Karpas-422 (cell line): Measurements from ENCODE around the gene DCUN1D3. TPM values are rescaled to one million over a fixed set of nuclear protein-coding genes. Genes with fewer than 3 reads are reported as not detected.
A peak's percentile ranks its signal among the peaks of the same experiment; 100 is the strongest.

Experiments
- DNase-seq: peaks from one replicate; pipeline ENCODE4 v3.0.0-alpha.2; 2015
- H2AFZ ChIP-seq: fragments of 200-600 bp; sonication (generic); 2 replicates; pipeline ENCODE4 v1.6.1; 2014; ENCODE audit warnings: antibody characterized with exemption, low read length, mixed read lengths
- H3K27ac ChIP-seq: fragments of 200-600 bp; sonication (generic); 2 replicates; pipeline ENCODE4 v1.5.1; 2014; ENCODE audit warnings: mild to moderate bottlenecking, low read length, moderate library complexity
- H3K27me3 ChIP-seq: fragments of 200-600 bp; sonication (generic); 2 replicates; pipeline ENCODE4 v1.6.1; 2014; ENCODE audit warnings: low read length, mixed read lengths
- H3K36me3 ChIP-seq: fragments of 200-600 bp; sonication (generic); 2 replicates; pipeline ENCODE4 v1.6.1; 2014; ENCODE audit warnings: low read length, mixed read lengths; ENCODE audit not compliant: insufficient read depth
- H3K4me1 ChIP-seq: fragments of 200-600 bp; sonication (generic); 2 replicates; pipeline ENCODE4 v1.6.1; 2014; ENCODE audit warnings: mild to moderate bottlenecking, low read length, mixed read lengths
- H3K4me2 ChIP-seq: fragments of 200-600 bp; sonication (generic); 2 replicates; pipeline ENCODE4 v1.6.1; 2014; ENCODE audit warnings: low read length, low read depth, mild to moderate bottlenecking; ENCODE audit not compliant: poor library complexity, severe bottlenecking
- H3K4me3 ChIP-seq: fragments of 200-600 bp; sonication (generic); 2 replicates; pipeline ENCODE4 v1.5.1; 2014; ENCODE audit warnings: mild to moderate bottlenecking, antibody characterized with exemption, low read length, mixed read lengths
- H3K79me2 ChIP-seq: fragments of 200-600 bp; sonication (generic); 2 replicates; pipeline ENCODE4 v1.6.1; 2014; ENCODE audit warnings: mild to moderate bottlenecking, low read length, mixed read lengths
- H3K9ac ChIP-seq: fragments of 200-600 bp; sonication (generic); 2 replicates; pipeline ENCODE4 v1.6.0; 2014; ENCODE audit warnings: low read length
- H3K9me2 ChIP-seq: fragments of 200-600 bp; sonication (generic), shearing (Covaris generic); replicated peaks from 2 replicates; pipeline ENCODE4 v1.6.0; 2014; ENCODE audit warnings: mild to moderate bottlenecking, low read length, moderate library complexity; ENCODE audit not compliant: insufficient read depth
- H3K9me3 ChIP-seq: fragments of 300-700, 200-600 bp; sonication (generic); 2 replicates; pipeline ENCODE4 v1.6.1; 2014; ENCODE audit warnings: low read length, mixed read lengths
- H4K20me1 ChIP-seq: fragments of 200-600 bp; sonication (generic); 2 replicates; pipeline ENCODE4 v1.6.1; 2014; ENCODE audit warnings: mild to moderate bottlenecking, antibody characterized with exemption, low read length, low read depth; ENCODE audit not compliant: insufficient read depth
- total RNA-seq: library from RNA; depleted of rRNA; stranded (reverse); fragments of >200 nt; shearing (Covaris generic); gene quantifications from 2 replicates; pipeline ENCODE4 v1.2.3, GENCODE V29; 2014; ENCODE audit warnings: low replicate concordance

DCUN1D3 gene
- total RNA-seq, 1 experiment from 2014 or later, result 7.3 TPM

- DNase-seq, result no peak
- no peak overlapping the region for H3K4me3 ChIP-seq
- no peak overlapping the region for H2AFZ ChIP-seq
- H3K9me2 ChIP-seq, result no peaks in the 10 kb centered on the region
- H3K4me1 ChIP-seq, result peaks cover 31% of the 10 kb centered on the region
- no peaks in the 10 kb centered on the region for H3K36me3 ChIP-seq
- H3K27ac ChIP-seq, result no peak overlapping the region
- H4K20me1 ChIP-seq, result no peaks in the 10 kb centered on the region; the same call in 1 of the 2 replicates
- H3K27me3 ChIP-seq, result no peaks in the 10 kb centered on the region
- no peaks in the 10 kb centered on the region for H3K79me2 ChIP-seq
- H3K9ac ChIP-seq, result no peak overlapping the region
- no peaks in the 10 kb centered on the region for H3K9me3 ChIP-seq
- H3K4me2 ChIP-seq, result no peak overlapping the region
Observed at GRCh38 chr16:20916289-20916688, 16.1 kb upstream of the DCUN1D3 start.

- H3K4me3 ChIP-seq, result no peak overlapping the region
- H3K9ac ChIP-seq, result no peak overlapping the region
- peak; percentile 30 for DNase-seq
- H3K27ac ChIP-seq, result no peak overlapping the region
- peaks cover 10% of the 10 kb centered on the region; the same call in 1 of the 2 replicates for H4K20me1 ChIP-seq
- H3K79me2 ChIP-seq, result no peaks in the 10 kb centered on the region
- H3K9me2 ChIP-seq, result no peaks in the 10 kb centered on the region
- no peaks in the 10 kb centered on the region for H3K9me3 ChIP-seq
- no peaks in the 10 kb centered on the region for H3K27me3 ChIP-seq
- H3K4me2 ChIP-seq, result no peak overlapping the region
- H2AFZ ChIP-seq, result no peak overlapping the region
- H3K4me1 ChIP-seq, result peaks cover 26% of the 10 kb centered on the region
- H3K36me3 ChIP-seq, result no peaks in the 10 kb centered on the region
Observed at GRCh38 chr16:20911361-20911760, 11.2 kb upstream of the DCUN1D3 start.

- Histone ChIP-seq H3K79me2 (no peaks in the 10 kb centered on the region), H3K4me2 (no peak overlapping the region), H3K9me2 (no peaks in the 10 kb centered on the region), H3K36me3 (no peaks in the 10 kb centered on the region), H2AFZ (no peak overlapping the region), H3K4me1 (peaks cover 21% of the 10 kb centered on the region), H3K27ac (no peak overlapping the region), H4K20me1 (peaks cover 10% of the 10 kb centered on the region; the same call in 1 of the 2 replicates), H3K27me3 (no peaks in the 10 kb centered on the region), H3K9ac (no peak overlapping the region), H3K4me3 (no peak overlapping the region), H3K9me3 (no peaks in the 10 kb centered on the region)
- no peak for DNase-seq
Observed at GRCh38 chr16:20910781-20911321, 10.7 kb upstream of the DCUN1D3 start.

GRCh38 chr16:20906341-20907255 is 6.4 kb upstream of the DCUN1D3 start:
- Histone ChIP-seq H3K9me3 (no peaks in the 10 kb centered on the region), H3K9ac (no peak overlapping the region), H3K27me3 (no peaks in the 10 kb centered on the region), H3K4me3 (no peak overlapping the region), H3K36me3 (0 out of 2 replicates have a peak, but pooled peaks cover 7% of the 10 kb centered on the region), H3K4me2 (no peak overlapping the region), H3K9me2 (no peaks in the 10 kb centered on the region), H3K27ac (no peak overlapping the region), H2AFZ (no peak overlapping the region), H3K79me2 (peaks cover 9% of the 10 kb centered on the region), H3K4me1 (peaks cover 37% of the 10 kb centered on the region), H4K20me1 (peaks cover 36% of the 10 kb centered on the region; the same call in 1 of the 2 replicates)
- DNase-seq, result no peak

- Histone ChIP-seq H3K27me3 (no peaks in the 10 kb centered on the region), H3K27ac (no peak overlapping the region), H3K4me2 (no peak overlapping the region), H3K9me2 (no peaks in the 10 kb centered on the region), H3K4me3 (no peak overlapping the region), H2AFZ (no peak overlapping the region), H4K20me1 (peaks cover 36% of the 10 kb centered on the region; the same call in 1 of the 2 replicates), H3K36me3 (0 out of 2 replicates have a peak, but pooled peaks cover 7% of the 10 kb centered on the region), H3K79me2 (peaks cover 12% of the 10 kb centered on the region), H3K9ac (no peak overlapping the region), H3K4me1 (peaks cover 38% of the 10 kb centered on the region), H3K9me3 (no peaks in the 10 kb centered on the region)
- DNase-seq, result no peak
Observed at GRCh38 chr16:20905576-20905975, 5.4 kb upstream of the DCUN1D3 start.

GRCh38 chr16:20904507-20905081 is 4.4 kb upstream of the DCUN1D3 start:
- Histone ChIP-seq H3K9ac (no peak overlapping the region), H3K79me2 (peaks cover 16% of the 10 kb centered on the region)

GRCh38 chr16:20903899-20904506 is 3.8 kb upstream of the DCUN1D3 start:
- Histone ChIP-seq H3K27ac (peak overlapping the region; percentile 74), H3K9ac (peak overlapping the region; percentile 25), H3K4me3 (peak overlapping the region; percentile 88), H3K4me2 (peak overlapping the region; percentile 96), H3K4me1 (peaks cover 43% of the 10 kb centered on the region), H3K79me2 (peaks cover 22% of the 10 kb centered on the region), H3K36me3 (0 out of 2 replicates have a peak, but pooled peaks cover 7% of the 10 kb centered on the region), H4K20me1 (peaks cover 33% of the 10 kb centered on the region; the same call in 1 of the 2 replicates), H3K9me2 (no peaks in the 10 kb centered on the region), H2AFZ (no peak overlapping the region), H3K9me3 (no peaks in the 10 kb centered on the region), H3K27me3 (no peaks in the 10 kb centered on the region)
- DNase-seq, result no peak

More at GRCh38 chr16:20904507-20905081, 4.4 kb upstream of the DCUN1D3 start:
- Histone ChIP-seq H3K9me3 (no peaks in the 10 kb centered on the region), H3K4me3 (peak overlapping the region; percentile 88), H3K27me3 (no peaks in the 10 kb centered on the region), H2AFZ (no peak overlapping the region), H3K27ac (peak overlapping the region; percentile 74), H3K36me3 (0 out of 2 replicates have a peak, but pooled peaks cover 7% of the 10 kb centered on the region), H3K4me2 (peak overlapping the region; percentile 96), H3K9me2 (no peaks in the 10 kb centered on the region), H3K4me1 (peaks cover 38% of the 10 kb centered on the region), H4K20me1 (peaks cover 36% of the 10 kb centered on the region; the same call in 1 of the 2 replicates)
- peak; percentile 92 for DNase-seq
